H9 (cell line): ENCODE measurements around the gene ZNF723. TPM values are rescaled to one million over a fixed set of nuclear protein-coding genes. Genes with fewer than 3 reads are reported as not detected.

Source experiments
- DNase-seq: peaks from one replicate; pipeline ENCODE4 v3.0.0-alpha.2; 2017
- H2AFZ ChIP-seq: one replicate; pipeline ENCODE4 v1.6.1; 2013; ENCODE audit warnings: mild to moderate bottlenecking, low read length, control low read depth, moderate library complexity
- H2AK5ac ChIP-seq: 2 replicates; pipeline ENCODE4 v1.6.1; 2013; ENCODE audit warnings: low read length, control low read depth, mixed read lengths; ENCODE audit not compliant: insufficient read length
- H2BK120ac ChIP-seq: one replicate; pipeline ENCODE4 v1.6.1; 2013; ENCODE audit warnings: low read depth, mild to moderate bottlenecking, low read length, control low read depth, inconsistent platforms; ENCODE audit not compliant: poor library complexity, severe bottlenecking
- H2BK12ac ChIP-seq: 2 replicates; pipeline ENCODE4 v1.6.1; 2013; ENCODE audit warnings: low read length, control low read depth, mixed read lengths, low read depth; ENCODE audit not compliant: insufficient read length
- H2BK15ac ChIP-seq: 2 replicates; pipeline ENCODE4 v1.6.1; 2013; ENCODE audit warnings: low read depth, low read length, control low read depth
- H2BK20ac ChIP-seq: one replicate; pipeline ENCODE4 v1.6.1; 2013; ENCODE audit warnings: low read depth, mild to moderate bottlenecking, low read length, control low read depth, inconsistent platforms; ENCODE audit not compliant: poor library complexity, severe bottlenecking
- H2BK5ac ChIP-seq: 2 replicates; pipeline ENCODE4 v1.6.1; 2013; ENCODE audit warnings: low read length, control low read depth, mixed read lengths; ENCODE audit not compliant: insufficient read length
- H3K14ac ChIP-seq: 2 replicates; pipeline ENCODE4 v1.6.1; 2013; ENCODE audit warnings: low read length, control low read depth; ENCODE audit not compliant: insufficient read depth
- H3K18ac ChIP-seq: 2 replicates; pipeline ENCODE4 v1.6.1; 2013; ENCODE audit warnings: low read depth, mild to moderate bottlenecking, mixed read lengths, low read length, control low read depth; ENCODE audit not compliant: insufficient read length
- H3K23ac ChIP-seq: 2 replicates; pipeline ENCODE4 v1.6.1; 2013; ENCODE audit warnings: low read length, control low read depth, mixed read lengths, low read depth; ENCODE audit not compliant: insufficient read length
- H3K23me2 ChIP-seq: 2 replicates; pipeline ENCODE4 v1.6.1; 2013; ENCODE audit warnings: low read depth, mild to moderate bottlenecking, mixed read lengths, low read length, control low read depth; ENCODE audit not compliant: insufficient read length, poor library complexity, severe bottlenecking
- H3K27ac ChIP-seq: 2 replicates; pipeline ENCODE4 v1.5.1; 2013; ENCODE audit warnings: low read length, control low read depth, mixed read lengths, low read depth; ENCODE audit not compliant: insufficient read length
- H3K27me3 ChIP-seq: 2 replicates; pipeline ENCODE4 v1.6.1; 2013; ENCODE audit warnings: low read length, control low read depth, inconsistent platforms; ENCODE audit not compliant: insufficient read depth
- H3K4ac ChIP-seq: 2 replicates; pipeline ENCODE4 v1.6.1; 2013; ENCODE audit warnings: low read depth, mild to moderate bottlenecking, control low read depth, inconsistent platforms, low read length, moderate library complexity
- H3K4me1 ChIP-seq: 2 replicates; pipeline ENCODE4 v1.6.1; 2013; ENCODE audit warnings: low read length, control low read depth, inconsistent platforms; ENCODE audit not compliant: insufficient read depth
- H3K4me2 ChIP-seq: 2 replicates; pipeline ENCODE4 v1.6.1; 2013; ENCODE audit warnings: low read length, control low read depth, mixed read lengths; ENCODE audit not compliant: insufficient read length, insufficient read depth
- H3K56ac ChIP-seq: 2 replicates; pipeline ENCODE4 v1.6.1; 2013; ENCODE audit warnings: low read depth, mild to moderate bottlenecking, mixed read lengths, low read length, control low read depth; ENCODE audit not compliant: insufficient read length
- H3K79me1 ChIP-seq: 2 replicates; pipeline ENCODE4 v1.6.1; 2013; ENCODE audit warnings: low read depth, mild to moderate bottlenecking, moderate library complexity, low read length, control low read depth, inconsistent platforms; ENCODE audit not compliant: insufficient read depth, poor library complexity, severe bottlenecking
- H3K79me2 ChIP-seq: 2 replicates; pipeline ENCODE4 v1.6.1; 2013; ENCODE audit warnings: low read length, control low read depth, inconsistent platforms; ENCODE audit not compliant: insufficient read depth
- H3K9ac ChIP-seq: 2 replicates; pipeline ENCODE4 v1.6.1; 2013; ENCODE audit warnings: low read length, control low read depth, mixed read lengths; ENCODE audit not compliant: insufficient read length; ENCODE audit errors: extremely low read depth
- H3K9me3 ChIP-seq: one replicate; pipeline ENCODE4 v1.6.1; 2013; ENCODE audit warnings: low read depth, low read length, inconsistent platforms; ENCODE audit not compliant: control insufficient read depth
- H3T11ph ChIP-seq: one replicate; pipeline ENCODE4 v1.6.1; 2013; ENCODE audit warnings: mild to moderate bottlenecking, low read length, control low read depth, inconsistent platforms
- H4K20me1 ChIP-seq: one replicate; pipeline ENCODE4 v1.6.1; 2013; ENCODE audit not compliant: control insufficient read depth, insufficient read length, insufficient read depth
- H4K5ac ChIP-seq: 2 replicates; pipeline ENCODE4 v1.6.1; 2013; ENCODE audit warnings: low read depth, mild to moderate bottlenecking, mixed read lengths, low read length, control low read depth; ENCODE audit not compliant: insufficient read length
- H4K8ac ChIP-seq: replicated peaks from 2 replicates; pipeline ENCODE4 v1.6.1; 2013; ENCODE audit warnings: low read length, control low read depth, mixed read lengths, low read depth; ENCODE audit not compliant: insufficient read length
- H4K91ac ChIP-seq: 2 replicates; pipeline ENCODE4 v1.6.1; 2013; ENCODE audit warnings: low read depth, mild to moderate bottlenecking, moderate library complexity, mixed read lengths, low read length, control low read depth; ENCODE audit not compliant: insufficient read length
- H3K27ac Mint-ChIP-seq, 3 experiments: 2 replicates in 2 of 3; 3 replicates in 1 of 3; pipeline ENCODE4 v1.8.0; 2020 to 2021; ENCODE audit warnings: mixed read lengths in 3 of 3, mild to moderate bottlenecking in 1 of 3, moderate library complexity in 1 of 3
- H3K27me3 Mint-ChIP-seq: 2 replicates; pipeline ENCODE4 v1.8.0; 2021; ENCODE audit warnings: low read depth, mild to moderate bottlenecking, moderate library complexity, mixed read lengths
- H3K36me3 Mint-ChIP-seq, 3 experiments: 2 replicates in 2 of 3; 3 replicates in 1 of 3; pipeline ENCODE4 v1.8.0; 2020 to 2021; ENCODE audit warnings: low read depth in 3 of 3, mixed read lengths in 3 of 3; ENCODE audit not compliant: insufficient read depth in 1 of 3
- H3K4me1 Mint-ChIP-seq, 2 experiments: 2 replicates each; pipeline ENCODE4 v1.8.0; 2020; ENCODE audit warnings: mixed read lengths in 2 of 2
- H3K4me3 Mint-ChIP-seq, 2 experiments: 2 replicates in 1 of 2; 3 replicates in 1 of 2; pipeline ENCODE4 v1.8.0; 2020 to 2021; ENCODE audit warnings: mild to moderate bottlenecking in 2 of 2, mixed read lengths in 2 of 2, moderate library complexity in 1 of 2
- H3K9me3 Mint-ChIP-seq, 2 experiments: 2 replicates in 1 of 2; 3 replicates in 1 of 2; pipeline ENCODE4 v1.8.0; 2020; ENCODE audit warnings: mild to moderate bottlenecking in 2 of 2, mixed read lengths in 2 of 2, moderate library complexity in 1 of 2
- WGBS: extraction: QIAGEN DNeasy Blood & Tissue Kit; methylation state at CpG from one replicate; pipeline ENCODE4 v1.1.7; 2013; ENCODE audit warnings: missing lambda C conversion rate, low lambda C conversion rate, mixed read lengths; ENCODE audit not compliant: insufficient read length; ENCODE audit errors: extremely low coverage; 5-methylcytosine and 5-hydroxymethylcytosine counted together
- total RNA-seq: library from RNA; stranded (reverse); gene quantifications from 2 replicates; pipeline ENCODE4 v1.2.1, GENCODE V29; 2021
- TF ChIP-seq, protein P1 (sequence below): fragments of 200-600 bp; sonication (generic); conservative IDR thresholded peaks from 3 replicates; pipeline ENCODE4 v1.8.0; 2021; ENCODE audit warnings: antibody characterized with exemption, mild to moderate bottlenecking

The ZNF723 gene
- total RNA-seq, 1 experiment from 2014 or later, result not detected

- H4K8ac ChIP-seq, result no peak overlapping the region
- no peak overlapping the region for H3K27ac ChIP-seq
- H2BK120ac ChIP-seq, result no peak overlapping the region
- no peak overlapping the region for H2BK15ac ChIP-seq
- peaks cover 16 to 43% (median 32%) of the 10 kb centered on the region in 3 experiments; a peak in 6 of 7 replicates for H3K36me3 Mint-ChIP-seq
- H4K20me1 ChIP-seq, result no peaks in the 10 kb centered on the region
- H3K4ac ChIP-seq, result no peak overlapping the region
- H3K27me3 Mint-ChIP-seq, result peaks cover 8% of the 10 kb centered on the region
- H3K4me1 Mint-ChIP-seq, result no peaks in the 10 kb centered on the region
- no peak overlapping the region for H3K56ac ChIP-seq
- H4K5ac ChIP-seq, result no peak overlapping the region
- peaks cover 88 to 90% of the 10 kb centered on the region in 2 experiments for H3K9me3 Mint-ChIP-seq
- no peak overlapping the region for H3K4me2 ChIP-seq
- H3K23me2 ChIP-seq, result no peaks in the 10 kb centered on the region
- no peaks in the 10 kb centered on the region for H3K27me3 ChIP-seq
- H3K9me3 ChIP-seq, result peaks cover 49% of the 10 kb centered on the region
- TF ChIP-seq, protein P1, sequence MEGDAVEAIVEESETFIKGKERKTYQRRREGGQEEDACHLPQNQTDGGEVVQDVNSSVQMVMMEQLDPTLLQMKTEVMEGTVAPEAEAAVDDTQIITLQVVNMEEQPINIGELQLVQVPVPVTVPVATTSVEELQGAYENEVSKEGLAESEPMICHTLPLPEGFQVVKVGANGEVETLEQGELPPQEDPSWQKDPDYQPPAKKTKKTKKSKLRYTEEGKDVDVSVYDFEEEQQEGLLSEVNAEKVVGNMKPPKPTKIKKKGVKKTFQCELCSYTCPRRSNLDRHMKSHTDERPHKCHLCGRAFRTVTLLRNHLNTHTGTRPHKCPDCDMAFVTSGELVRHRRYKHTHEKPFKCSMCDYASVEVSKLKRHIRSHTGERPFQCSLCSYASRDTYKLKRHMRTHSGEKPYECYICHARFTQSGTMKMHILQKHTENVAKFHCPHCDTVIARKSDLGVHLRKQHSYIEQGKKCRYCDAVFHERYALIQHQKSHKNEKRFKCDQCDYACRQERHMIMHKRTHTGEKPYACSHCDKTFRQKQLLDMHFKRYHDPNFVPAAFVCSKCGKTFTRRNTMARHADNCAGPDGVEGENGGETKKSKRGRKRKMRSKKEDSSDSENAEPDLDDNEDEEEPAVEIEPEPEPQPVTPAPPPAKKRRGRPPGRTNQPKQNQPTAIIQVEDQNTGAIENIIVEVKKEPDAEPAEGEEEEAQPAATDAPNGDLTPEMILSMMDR, result no peak
- H3K4me3 Mint-ChIP-seq, result no peak overlapping the region
- no peak overlapping the region for H2AK5ac ChIP-seq
- no peaks in the 10 kb centered on the region for H3K79me2 ChIP-seq
- no peak overlapping the region for H4K91ac ChIP-seq
- no peak for DNase-seq
- no peak overlapping the region for H3T11ph ChIP-seq
- H3K14ac ChIP-seq, result no peak overlapping the region
- H3K18ac ChIP-seq, result no peak overlapping the region
- H3K79me1 ChIP-seq, result no peaks in the 10 kb centered on the region
- H3K27ac Mint-ChIP-seq, result no peak overlapping the region
- no peak overlapping the region for H2BK5ac ChIP-seq
- H3K9ac ChIP-seq, result no peak overlapping the region
- H2BK20ac ChIP-seq, result no peak overlapping the region
- no peak overlapping the region for H2AFZ ChIP-seq
- no CpG with 5 or more reads among the region's 5 CpGs for WGBS
- H2BK12ac ChIP-seq, result no peak overlapping the region
- H3K4me1 ChIP-seq, result no peaks in the 10 kb centered on the region
- H3K23ac ChIP-seq, result no peak overlapping the region
These were observed 35.1 kb upstream of the ZNF723 start for GRCh38 chr19:22797040-22797439.
